Inflammatory macrophage treated with lipopolysaccharide for 4 hours (primary cell): ENCODE measurements around the gene POT1.

Source experiments
- DNase-seq: peaks from one replicate; pipeline ENCODE4 v3.0.0-alpha.2; 2020

The POT1 gene

GRCh38 chr7:124908259-124908658 is 21.4 kb downstream of the POT1 start:
- DNase-seq: no peak

- no peak for DNase-seq
Observed at GRCh38 chr7:124907490-124907889, 22.1 kb downstream of the POT1 start.

GRCh38 chr7:124898531-124898930 is 31.1 kb downstream of the POT1 start:
- DNase-seq: peak; percentile 24

GRCh38 chr7:124896001-124896400 is 33.6 kb downstream of the POT1 start:
- DNase-seq: no peak

GRCh38 chr7:124893140-124893827 is 36.3 kb downstream of the POT1 start:
- peak; percentile 38 for DNase-seq

GRCh38 chr7:124887247-124887646 is 42.4 kb downstream of the POT1 start:
- DNase-seq: no peak

- no peak for DNase-seq
Observed at GRCh38 chr7:124881981-124882380, 47.6 kb downstream of the POT1 start.

GRCh38 chr7:124879771-124880170 is 49.9 kb downstream of the POT1 start:
- DNase-seq: no peak

- no peak for DNase-seq
Observed at GRCh38 chr7:124879103-124879502, 50.5 kb downstream of the POT1 start.

- DNase-seq: no peak
Observed at GRCh38 chr7:124874644-124875163, 54.9 kb downstream of the POT1 start.

GRCh38 chr7:124857672-124858235 is 71.9 kb downstream of the POT1 start:
- DNase-seq: no peak

- DNase-seq: peak; percentile 39
Observed at GRCh38 chr7:124856299-124856888, 73.2 kb downstream of the POT1 start.

GRCh38 chr7:124843336-124843735 is 86.3 kb downstream of the POT1 start:
- DNase-seq: peak; percentile 69

GRCh38 chr7:124840435-124840834 is 89.2 kb downstream of the POT1 start:
- peak; percentile 2 for DNase-seq

GRCh38 chr7:124839687-124840086 is 89.9 kb downstream of the POT1 start:
- no peak for DNase-seq

GRCh38 chr7:124836173-124836572 is 93.5 kb downstream of the POT1 start:
- DNase-seq: no peak

- no peak for DNase-seq
Observed at GRCh38 chr7:124818807-124819206, 110.8 kb downstream of the POT1 start.

- DNase-seq: peak; percentile 62
Observed at GRCh38 chr7:124813994-124814798, 115.4 kb downstream of the POT1 start.

GRCh38 chr7:124812764-124813163 is 116.9 kb downstream of the POT1 start:
- DNase-seq: no peak

GRCh38 chr7:124811341-124811740 is 118.3 kb downstream of the POT1 start:
- no peak for DNase-seq

GRCh38 chr7:124810605-124811004 is 119.0 kb downstream of the POT1 start:
- DNase-seq: no peak

GRCh38 chr7:124808206-124808605 is 121.4 kb downstream of the POT1 start:
- DNase-seq: no peak

GRCh38 chr7:124801330-124801895 is 128.2 kb downstream of the POT1 start:
- DNase-seq: no peak
